B cell (primary cell): ENCODE data around the gene C2CD4C.

Experiments
- EZH2 ChIP-seq: IDR thresholded peaks from 2 replicates; pipeline ENCODE4 v1.6.1; 2012; ENCODE audit warnings: borderline replicate concordance, low read depth, mild to moderate bottlenecking, moderate library complexity, low read length; ENCODE audit not compliant: insufficient read depth, poor library complexity, severe bottlenecking
- TF ChIP-seq, protein P1 (sequence below): fragments of 200-600 bp; IDR thresholded peaks from one replicate; pipeline ENCODE4 v1.8.0; 2022; ENCODE audit warnings: antibody characterized with exemption, mild to moderate bottlenecking

DNA sequence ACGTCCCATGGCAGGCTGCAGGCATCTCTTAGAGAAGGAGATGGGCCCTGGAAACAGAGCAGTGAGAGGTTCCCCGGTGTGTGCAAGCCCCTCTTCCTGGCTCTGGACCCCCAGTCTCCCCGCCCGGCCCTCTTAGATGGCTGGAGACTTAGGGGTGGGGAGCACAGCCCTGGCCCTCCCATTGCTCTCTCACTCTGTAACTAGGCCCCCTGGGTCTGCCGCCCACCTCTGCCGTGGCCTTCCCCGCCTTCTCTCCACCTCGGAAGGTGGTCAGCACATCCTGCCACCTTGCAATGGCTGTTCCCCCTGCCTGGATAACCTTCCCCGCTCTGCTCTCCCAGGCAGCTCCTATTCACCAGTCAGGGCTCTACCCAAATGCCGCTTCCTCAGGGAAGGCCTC is 21.8 kb upstream of the C2CD4C start:
- TF ChIP-seq, protein P1, sequence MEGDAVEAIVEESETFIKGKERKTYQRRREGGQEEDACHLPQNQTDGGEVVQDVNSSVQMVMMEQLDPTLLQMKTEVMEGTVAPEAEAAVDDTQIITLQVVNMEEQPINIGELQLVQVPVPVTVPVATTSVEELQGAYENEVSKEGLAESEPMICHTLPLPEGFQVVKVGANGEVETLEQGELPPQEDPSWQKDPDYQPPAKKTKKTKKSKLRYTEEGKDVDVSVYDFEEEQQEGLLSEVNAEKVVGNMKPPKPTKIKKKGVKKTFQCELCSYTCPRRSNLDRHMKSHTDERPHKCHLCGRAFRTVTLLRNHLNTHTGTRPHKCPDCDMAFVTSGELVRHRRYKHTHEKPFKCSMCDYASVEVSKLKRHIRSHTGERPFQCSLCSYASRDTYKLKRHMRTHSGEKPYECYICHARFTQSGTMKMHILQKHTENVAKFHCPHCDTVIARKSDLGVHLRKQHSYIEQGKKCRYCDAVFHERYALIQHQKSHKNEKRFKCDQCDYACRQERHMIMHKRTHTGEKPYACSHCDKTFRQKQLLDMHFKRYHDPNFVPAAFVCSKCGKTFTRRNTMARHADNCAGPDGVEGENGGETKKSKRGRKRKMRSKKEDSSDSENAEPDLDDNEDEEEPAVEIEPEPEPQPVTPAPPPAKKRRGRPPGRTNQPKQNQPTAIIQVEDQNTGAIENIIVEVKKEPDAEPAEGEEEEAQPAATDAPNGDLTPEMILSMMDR = no peak
- no peak for TF ChIP-seq EZH2
